AG09319 (cell line): ENCODE measurements around the gene POLR2F.

Experiments used
- DNase-seq: peaks from one replicate; pipeline ENCODE4 v3.0.0-alpha.2; 2010; ENCODE audit warnings: low read depth; ENCODE audit errors: extremely low read depth
- CTCF ChIP-seq: IDR thresholded peaks from 2 replicates; pipeline ENCODE4 v1.5.1; 2011; ENCODE audit warnings: low read depth, mild to moderate bottlenecking, inconsistent platforms, low read length, moderate library complexity

Gene POLR2F

GRCh38 chr22:38017272-38017920 is 63.9 kb downstream of the POLR2F start:
- peak; percentile 54 for DNase-seq
- no peak for TF ChIP-seq CTCF

- DNase-seq, result no peak
- no peak for TF ChIP-seq CTCF
Observed at GRCh38 chr22:38017939-38018885, 64.7 kb downstream of the POLR2F start.
